Activated naive CD4-positive, alpha-beta T cell treated with anti-CD3 and anti-CD28 coated beads, Interleukin-2, amount 10 ng/mL, durations not matched to agents 7 days and 5 days (primary cell): ENCODE results near the gene ELOVL3.

Source experiments
- CTCF ChIA-PET: fragments of 350-600 bp; sonication (Branson Sonifier 250); formaldehyde crosslinking; loops from one replicate; lab custom pipeline; 2021; ENCODE audit warnings: antibody characterized with exemption; lab: Charles Lee
- DNase-seq: peaks from one replicate; pipeline ENCODE4 v3.0.0-alpha.2; 2020
- H3K27ac Mint-ChIP-seq: one replicate; pipeline ENCODE4 v1.8.0; 2021; ENCODE audit warnings: mild to moderate bottlenecking, moderate library complexity, mixed read lengths
- H3K27me3 Mint-ChIP-seq: one replicate; pipeline ENCODE4 v1.8.0; 2021; ENCODE audit warnings: mild to moderate bottlenecking, mixed read lengths
- H3K36me3 Mint-ChIP-seq: one replicate; pipeline ENCODE4 v1.8.0; 2021; ENCODE audit warnings: mixed read lengths
- H3K4me1 Mint-ChIP-seq: one replicate; pipeline ENCODE4 v1.8.0; 2021; ENCODE audit warnings: mixed read lengths
- H3K4me3 Mint-ChIP-seq: one replicate; pipeline ENCODE4 v1.8.0; 2021; ENCODE audit warnings: mild to moderate bottlenecking, moderate library complexity, mixed read lengths
- H3K9me3 Mint-ChIP-seq: one replicate; pipeline ENCODE4 v1.8.0; 2021; ENCODE audit warnings: mixed read lengths

ELOVL3 gene

DNA sequence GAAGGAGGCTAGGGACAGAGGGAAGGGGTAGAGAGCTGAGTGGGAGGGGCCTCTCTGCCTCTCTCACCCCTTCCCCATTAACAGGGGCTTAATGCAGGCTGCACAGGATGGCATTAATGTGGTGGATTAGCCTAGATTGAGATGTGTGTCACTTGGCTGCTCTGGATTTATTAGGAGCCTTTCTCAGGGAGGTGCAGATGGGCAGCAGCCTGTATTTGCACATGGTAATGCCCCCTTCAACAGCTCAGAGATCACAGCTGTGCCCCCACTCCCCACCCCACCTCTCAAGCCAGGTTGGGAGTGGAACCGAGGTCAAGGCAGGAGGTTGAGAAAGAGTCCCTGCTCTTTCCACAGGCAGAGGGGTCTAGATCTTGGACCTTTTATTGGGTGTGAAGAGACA is 7.9 kb downstream of the ELOVL3 start:
- CTCF ChIA-PET = interaction anchor here (0.8 to 17.6 kb wide), 5 partner anchors 64 to 165 kb away, joined by 3 to 693 read pairs (median 125); partner anchors contain the start of gene NFKB2
- H3K4me3 Mint-ChIP-seq = no peak overlapping the region
- peaks cover 91% of the 10 kb centered on the region for H3K27me3 Mint-ChIP-seq
- H3K4me1 Mint-ChIP-seq = peaks cover 20% of the 10 kb centered on the region
- no peak for DNase-seq
- H3K9me3 Mint-ChIP-seq = no peaks in the 10 kb centered on the region
- no peaks in the 10 kb centered on the region for H3K36me3 Mint-ChIP-seq
- no peak overlapping the region for H3K27ac Mint-ChIP-seq

DNA sequence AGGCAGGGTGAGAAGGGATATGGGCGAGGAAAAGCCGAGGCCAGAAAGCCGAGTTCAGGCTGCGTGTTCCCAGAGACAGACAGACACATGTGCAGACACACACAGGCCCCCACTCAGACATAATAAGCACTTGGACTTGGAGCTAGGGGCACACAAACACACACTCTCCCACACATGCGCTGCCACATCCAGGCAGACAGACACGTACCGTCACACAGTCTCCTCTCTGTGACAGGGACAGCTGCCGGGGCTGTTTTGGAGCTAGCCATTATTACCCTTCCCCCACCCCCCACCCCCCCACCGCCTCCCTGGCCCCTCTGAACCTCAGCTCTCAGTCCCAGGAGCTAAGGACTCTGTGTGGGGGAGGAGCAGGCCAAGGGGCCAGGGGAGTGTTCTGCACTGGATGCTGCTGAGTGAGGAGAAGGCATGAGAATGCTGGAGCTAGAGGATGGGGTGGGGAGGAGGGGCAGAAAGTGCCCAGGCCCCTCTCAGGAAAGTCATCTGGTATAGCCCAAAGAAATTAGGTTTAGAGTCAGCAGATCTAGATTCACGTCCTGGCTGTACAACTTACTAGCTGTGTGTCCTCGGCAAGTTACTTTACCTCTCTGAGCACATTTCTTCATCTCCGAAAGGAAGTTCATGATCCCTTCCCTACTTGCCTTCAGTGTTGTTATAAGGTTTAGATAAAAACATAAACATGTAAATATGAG is 8.9 kb downstream of the ELOVL3 start:
- Mint-ChIP-seq H3K27ac (no peak overlapping the region), H3K36me3 (no peaks in the 10 kb centered on the region), H3K27me3 (peaks cover 91% of the 10 kb centered on the region), H3K4me3 (no peak overlapping the region), H3K9me3 (no peaks in the 10 kb centered on the region), H3K4me1 (peaks cover 14% of the 10 kb centered on the region)
- DNase-seq = no peak
- CTCF ChIA-PET = interaction anchor here (0.8 to 17.6 kb wide), 10 partner anchors 65 to 244 kb away, joined by 3 to 693 read pairs (median 3); partner anchors contain the start of gene NFKB2

DNA sequence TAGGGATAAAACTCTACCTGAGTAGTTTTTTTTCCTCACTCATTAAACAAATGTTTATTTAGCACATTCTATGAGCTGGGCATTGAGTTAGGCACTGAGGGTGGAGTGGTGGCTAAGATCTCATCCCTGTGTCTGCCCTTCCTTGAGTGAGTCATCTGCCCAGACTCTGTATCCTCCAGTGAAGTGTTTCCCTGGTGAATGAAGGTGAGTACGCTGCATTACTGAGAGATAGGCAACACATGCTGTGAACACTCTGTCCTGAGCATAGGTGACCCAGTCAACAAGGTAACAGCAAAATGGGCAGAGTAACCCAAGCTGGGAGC is 9.5 kb downstream of the ELOVL3 start:
- no peak for DNase-seq
- Mint-ChIP-seq H3K4me1 (peaks cover 13% of the 10 kb centered on the region), H3K9me3 (no peaks in the 10 kb centered on the region), H3K27ac (no peak overlapping the region), H3K4me3 (no peak overlapping the region), H3K36me3 (no peaks in the 10 kb centered on the region), H3K27me3 (peaks cover 91% of the 10 kb centered on the region)
- CTCF ChIA-PET = interaction anchor here (0.9 to 17.6 kb wide), 6 partner anchors 77 to 244 kb away, joined by 3 to 693 read pairs (median 3); no protein-coding TSS in a partner anchor

DNA sequence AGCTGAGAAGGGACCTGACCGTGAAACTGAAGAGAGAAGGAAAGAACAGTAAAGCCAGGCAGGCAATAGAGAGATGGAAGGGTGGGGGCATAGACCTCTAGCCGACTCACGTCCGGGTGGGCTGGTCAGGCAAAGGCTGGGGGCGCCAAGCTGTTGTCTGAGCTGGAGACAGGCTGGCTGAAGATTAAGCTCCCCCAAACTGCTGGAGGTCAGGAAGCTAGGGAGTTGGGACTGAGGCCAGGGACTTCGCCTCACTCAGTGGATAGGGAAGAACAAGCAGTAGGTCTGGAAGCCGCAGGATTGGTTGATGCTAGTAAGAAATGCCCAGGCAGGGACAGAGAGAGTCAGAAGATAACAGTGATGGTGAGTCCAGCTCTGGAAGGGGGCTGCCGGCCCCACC is 9.9 kb downstream of the ELOVL3 start:
- Mint-ChIP-seq H3K27ac (no peak overlapping the region), H3K4me1 (peaks cover 15% of the 10 kb centered on the region), H3K9me3 (no peaks in the 10 kb centered on the region), H3K36me3 (no peaks in the 10 kb centered on the region), H3K4me3 (no peak overlapping the region), H3K27me3 (peaks cover 91% of the 10 kb centered on the region)
- DNase-seq = no peak
- CTCF ChIA-PET = interaction anchor here (1.0 to 17.6 kb wide), 5 partner anchors 77 to 243 kb away, joined by 3 to 693 read pairs (median 3); no protein-coding TSS in a partner anchor

DNA sequence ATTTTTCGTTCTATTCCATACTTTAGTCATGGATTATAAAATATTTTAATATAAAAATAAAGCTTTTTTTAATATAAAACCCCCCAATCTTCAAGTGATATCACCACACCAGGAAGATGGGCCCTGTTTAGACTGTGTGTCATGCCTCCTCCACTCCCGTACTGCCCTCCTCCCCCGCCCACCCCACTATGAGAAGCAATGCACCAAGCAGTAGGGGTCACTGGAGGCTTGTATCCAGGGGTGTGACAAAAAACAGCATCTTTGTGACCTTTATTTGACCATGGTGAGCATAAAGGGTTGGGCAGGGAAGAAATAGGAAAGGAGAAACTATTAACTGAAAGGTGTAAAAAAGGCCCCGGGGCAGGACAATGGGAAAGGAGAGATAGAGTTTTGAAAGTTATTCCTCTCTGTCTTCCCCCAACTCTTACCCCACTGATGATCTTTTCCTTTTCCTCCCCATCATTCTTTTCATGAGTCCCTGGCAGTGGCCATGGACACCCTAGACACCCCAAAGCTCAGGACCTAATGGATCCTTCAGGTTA is 11.7 kb downstream of the ELOVL3 start:
- Mint-ChIP-seq H3K9me3 (no peaks in the 10 kb centered on the region), H3K27ac (no peak overlapping the region), H3K36me3 (no peaks in the 10 kb centered on the region), H3K27me3 (peaks cover 97% of the 10 kb centered on the region), H3K4me1 (peaks cover 16% of the 10 kb centered on the region), H3K4me3 (no peak overlapping the region)
- DNase-seq = no peak
- CTCF ChIA-PET = interaction anchor here (1.0 to 17.6 kb wide), 6 partner anchors 8 to 168 kb away, joined by 3 to 693 read pairs (median 4); partner anchors contain the start of gene GBF1

DNA sequence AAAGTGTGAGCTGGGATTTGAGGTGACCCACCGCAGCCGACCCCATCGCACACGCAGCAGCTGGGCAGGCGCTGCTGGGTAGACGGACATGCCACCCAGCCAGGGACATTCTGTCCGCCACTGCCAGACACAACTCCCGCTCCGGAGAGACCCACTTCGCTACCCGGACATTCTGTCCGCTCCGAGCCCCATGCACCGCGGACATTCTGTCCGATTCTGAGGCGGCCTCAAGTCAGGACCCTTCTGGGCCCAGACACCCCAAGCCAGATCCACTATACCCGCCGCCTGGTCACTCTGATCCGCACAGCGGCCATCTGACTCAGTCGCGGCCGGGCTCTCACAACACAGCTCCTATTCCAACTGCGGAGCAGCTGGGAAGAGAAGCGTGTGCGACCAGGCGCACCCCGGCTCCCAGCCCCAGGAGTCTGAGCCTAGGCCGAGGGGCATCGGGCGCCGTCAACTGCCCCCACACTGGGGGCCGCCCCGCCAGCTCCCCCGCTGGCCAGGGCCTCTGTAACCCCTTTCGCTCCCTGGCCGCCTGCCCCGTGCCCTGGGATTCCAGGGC is 14.4 kb downstream of the ELOVL3 start:
- H3K4me3 Mint-ChIP-seq = peak overlapping the region; percentile 46

DNA sequence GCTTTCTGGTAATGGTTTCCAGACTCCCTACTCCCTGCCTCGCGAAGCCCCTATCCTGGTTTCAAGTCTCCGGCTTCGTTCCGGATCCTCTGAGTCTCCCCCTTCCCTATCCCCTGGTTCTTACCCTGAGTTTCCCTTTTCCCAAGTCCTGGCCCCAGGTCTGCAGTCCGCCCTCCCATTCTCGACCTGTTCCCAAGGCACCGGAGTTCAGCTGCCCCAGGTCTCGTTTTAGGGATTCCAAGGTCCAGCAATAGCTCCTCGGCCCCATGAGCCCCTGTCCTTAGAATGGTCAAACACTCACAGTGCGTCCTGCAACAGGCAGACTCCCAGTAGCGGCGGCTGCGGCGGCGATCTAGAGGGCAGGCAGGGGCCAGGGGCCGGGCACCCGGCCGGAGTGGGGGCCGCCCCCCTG is 14.9 kb downstream of the ELOVL3 start:
- CTCF ChIA-PET = interaction anchor here (0.6 to 17.6 kb wide), 3 partner anchors 9 to 153 kb away, joined by 3 to 693 read pairs (median 9); no protein-coding TSS in a partner anchor
- no peaks in the 10 kb centered on the region for H3K9me3 Mint-ChIP-seq
- H3K27me3 Mint-ChIP-seq = peaks cover 68% of the 10 kb centered on the region
- peaks cover 2% of the 10 kb centered on the region for H3K36me3 Mint-ChIP-seq
- peaks cover 32% of the 10 kb centered on the region for H3K4me1 Mint-ChIP-seq
- no peak for DNase-seq
- no peak overlapping the region for H3K27ac Mint-ChIP-seq
- peak overlapping the region; percentile 46 for H3K4me3 Mint-ChIP-seq

More for the DNA sequence above, 14.4 kb downstream of the ELOVL3 start:
- Mint-ChIP-seq H3K27me3 (peaks cover 73% of the 10 kb centered on the region), H3K36me3 (no peaks in the 10 kb centered on the region), H3K27ac (no peak overlapping the region), H3K4me1 (peaks cover 30% of the 10 kb centered on the region), H3K9me3 (no peaks in the 10 kb centered on the region)
- DNase-seq = no peak
- CTCF ChIA-PET = interaction anchor here (1.8 to 17.6 kb wide), 3 partner anchors 8 to 110 kb away, joined by 6 to 693 read pairs (median 9); no protein-coding TSS in a partner anchor

DNA sequence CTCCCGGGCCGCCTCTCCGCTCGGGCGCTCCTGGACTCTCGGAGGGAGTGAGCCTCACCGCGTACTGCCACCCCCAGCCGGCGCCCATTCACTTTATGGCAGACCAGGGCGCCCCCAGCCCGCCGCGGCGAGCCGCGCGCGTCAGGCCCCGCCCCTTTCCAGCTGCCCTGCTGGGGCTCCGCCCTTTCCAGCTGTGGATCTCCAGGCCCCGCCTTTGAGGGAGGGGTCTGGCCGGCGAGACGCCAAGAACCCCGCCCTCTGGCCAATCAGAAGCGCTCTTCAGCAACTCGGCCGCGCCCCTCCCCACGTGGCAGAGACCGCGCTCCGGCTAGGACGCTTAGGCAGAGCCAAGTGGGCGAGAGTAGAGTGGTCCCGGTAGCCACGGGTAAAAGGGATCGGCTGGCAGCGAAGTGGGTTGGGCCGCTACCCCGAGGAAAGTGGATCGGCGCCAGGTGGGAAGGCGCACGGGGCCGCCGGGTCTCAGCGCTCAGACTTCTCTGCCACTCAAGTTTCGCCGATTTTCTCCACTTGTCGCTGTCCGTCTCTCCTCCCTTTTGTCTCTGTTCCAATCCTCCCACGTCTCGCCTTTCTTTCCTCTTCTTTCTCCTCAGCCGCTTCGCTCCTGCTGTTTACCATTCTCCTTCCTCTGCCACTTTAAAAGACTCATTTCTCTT is 15.5 kb downstream of the ELOVL3 start, which contains the start of gene PITX3:
Gene PITX3 (minus strand): TSS at position 69 of the 674 bp plus-strand sequence. CDS start 9,432 bp downstream, outside the sequence.
- DNase-seq = peak; percentile 95
- H3K9me3 Mint-ChIP-seq = no peaks in the 10 kb centered on the region
- no peak within 1 kb of the TSS for H3K27ac Mint-ChIP-seq
- H3K4me1 Mint-ChIP-seq = peaks cover 37% of the 10 kb centered on the region
- CTCF ChIA-PET = interaction anchor here (0.6 to 17.6 kb wide), 3 partner anchors 9 to 152 kb away, joined by 3 to 693 read pairs (median 9); no protein-coding TSS in a partner anchor
- H3K36me3 Mint-ChIP-seq = peaks cover 6% of the 10 kb centered on the region
- H3K27me3 Mint-ChIP-seq = peaks cover 63% of the 10 kb centered on the region
- H3K4me3 Mint-ChIP-seq = peak within 1 kb of the TSS; percentile 74

DNA sequence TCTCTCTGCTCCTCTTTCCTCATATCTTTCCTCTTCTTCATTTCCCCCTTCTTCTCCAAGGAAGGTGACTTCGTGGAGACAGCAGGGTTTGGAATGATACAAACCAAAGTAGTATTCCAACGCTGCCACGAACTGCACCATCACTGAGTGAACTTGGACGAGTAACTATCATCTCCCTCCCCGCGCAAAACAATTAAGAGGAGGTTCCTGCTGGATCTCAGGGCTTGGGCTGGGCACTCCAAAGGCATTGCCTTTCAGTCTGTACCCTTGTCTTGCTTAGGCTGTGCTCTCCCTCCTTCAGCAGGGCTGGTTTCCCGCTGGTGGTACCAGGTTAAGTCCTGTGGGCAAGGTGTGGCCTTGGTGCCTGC is 16.0 kb downstream of the ELOVL3 start:
- peak overlapping the region; percentile 74 for H3K4me3 Mint-ChIP-seq

DNA sequence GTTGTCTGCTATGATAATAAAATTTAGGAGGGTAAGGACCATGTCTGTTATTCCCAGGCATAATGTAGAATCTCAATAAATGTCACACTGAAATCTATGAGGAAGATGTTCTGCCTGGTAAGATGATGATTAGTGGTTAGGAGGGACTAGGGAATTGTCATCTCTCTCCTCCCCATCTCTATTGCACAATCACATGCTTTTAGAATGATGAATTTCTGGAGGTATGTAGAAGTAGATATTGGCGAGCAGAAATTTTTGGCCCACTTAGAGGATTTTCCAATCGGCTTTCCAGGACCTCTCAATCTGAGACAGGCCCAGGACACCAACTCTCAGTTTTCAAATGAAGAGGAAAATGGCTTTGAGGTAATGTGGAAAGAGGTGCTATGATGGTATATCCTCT is 17.2 kb downstream of the ELOVL3 start:
- H3K27me3 Mint-ChIP-seq = peaks cover 47% of the 10 kb centered on the region
- no peaks in the 10 kb centered on the region for H3K9me3 Mint-ChIP-seq
- CTCF ChIA-PET = interaction anchor here (0.9 to 4.0 kb wide), 2 partner anchors 12 to 112 kb away, joined by 3 to 24 read pairs; no protein-coding TSS in a partner anchor
- H3K36me3 Mint-ChIP-seq = peaks cover 20% of the 10 kb centered on the region
- H3K27ac Mint-ChIP-seq = peak overlapping the region; percentile 13
- H3K4me1 Mint-ChIP-seq = peaks cover 54% of the 10 kb centered on the region
- no peak for DNase-seq
- peak overlapping the region; percentile 16 for H3K4me3 Mint-ChIP-seq

More for the DNA sequence above, 16.0 kb downstream of the ELOVL3 start:
- H3K4me1 Mint-ChIP-seq = peaks cover 42% of the 10 kb centered on the region
- H3K9me3 Mint-ChIP-seq = no peaks in the 10 kb centered on the region
- CTCF ChIA-PET = interaction anchor here (17.6 kb wide), 1 partner anchor 108 kb away, joined by 693 read pairs; no protein-coding TSS in a partner anchor
- DNase-seq = no peak
- no peak overlapping the region for H3K27ac Mint-ChIP-seq
- peaks cover 58% of the 10 kb centered on the region for H3K27me3 Mint-ChIP-seq
- H3K36me3 Mint-ChIP-seq = peaks cover 9% of the 10 kb centered on the region

DNA sequence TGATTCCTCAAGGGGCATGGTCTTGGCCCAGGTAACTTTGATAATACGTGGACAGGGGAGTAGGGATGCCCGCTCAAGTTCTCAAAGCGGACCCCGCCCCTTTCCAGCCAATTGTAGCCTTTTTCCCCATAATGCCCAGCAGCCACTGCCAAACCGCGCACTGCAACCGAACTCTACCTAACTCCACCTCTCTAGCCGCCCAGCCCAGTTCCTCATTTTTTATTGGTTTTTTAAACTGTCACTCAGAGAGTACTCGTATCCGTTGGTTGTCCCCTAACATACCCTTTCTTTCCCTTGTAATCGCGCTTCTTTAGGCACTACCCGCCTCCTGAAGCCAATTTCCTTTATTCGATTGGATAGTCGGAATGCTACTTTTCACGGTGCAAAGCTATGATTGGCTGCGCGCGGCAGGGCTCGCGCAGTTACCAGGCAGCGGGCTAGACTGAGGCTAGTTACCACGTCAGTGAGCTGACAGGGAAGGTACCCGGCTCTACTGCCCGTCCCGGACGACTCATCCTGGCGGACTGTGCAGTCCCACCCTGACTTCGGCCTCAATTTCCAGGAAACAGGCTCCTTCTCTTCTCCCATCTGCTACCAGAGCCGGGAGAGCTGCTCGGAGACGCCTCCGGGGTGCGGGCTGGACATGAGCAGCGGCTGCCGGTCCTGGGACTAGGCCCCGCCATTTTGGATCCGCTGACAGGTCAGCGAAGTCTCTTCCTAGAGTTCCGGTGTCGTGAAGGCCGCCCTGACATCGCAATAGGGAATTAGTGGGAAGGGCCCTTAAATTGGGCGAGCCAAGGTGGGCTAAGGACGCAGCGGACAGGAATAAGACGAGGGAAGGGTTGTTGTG is 19.2 kb downstream of the ELOVL3 start, which contains the start of gene GBF1:
Gene GBF1 (plus strand): TSS at position 451 of the 850 bp plus-strand sequence. CDS start 13,407 bp downstream, outside the sequence.
- Mint-ChIP-seq H3K27me3 (peaks cover 28% of the 10 kb centered on the region), H3K36me3 (peaks cover 29% of the 10 kb centered on the region), H3K4me3 (peak within 1 kb of the TSS; percentile 99), H3K9me3 (no peaks in the 10 kb centered on the region), H3K27ac (peak within 1 kb of the TSS; percentile 92), H3K4me1 (peaks cover 55% of the 10 kb centered on the region)
- CTCF ChIA-PET = interaction anchor here (0.8 to 4.4 kb wide), 8 partner anchors 8 to 149 kb away, joined by 3 to 24 read pairs (median 4); partner anchors contain the start of gene NOLC1
- DNase-seq = peak; percentile 94

DNA sequence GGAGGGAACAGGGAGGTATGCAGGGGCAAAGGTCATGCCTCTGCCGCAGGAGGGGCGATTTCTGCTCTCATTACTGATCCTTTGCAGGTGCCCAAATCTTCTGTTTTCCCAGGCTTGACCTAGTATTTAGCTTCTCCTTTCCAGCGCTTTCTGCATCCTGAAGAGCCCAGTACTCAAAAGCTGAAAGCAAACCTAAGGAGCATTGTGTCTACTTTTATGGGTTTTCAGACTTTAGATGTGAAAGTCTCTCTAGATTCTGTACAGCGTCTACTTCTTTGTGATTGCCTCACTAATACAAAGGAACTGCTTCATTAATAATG is 19.8 kb downstream of the ELOVL3 start:
- peaks cover 30% of the 10 kb centered on the region for H3K36me3 Mint-ChIP-seq
- peaks cover 52% of the 10 kb centered on the region for H3K4me1 Mint-ChIP-seq
- peaks cover 22% of the 10 kb centered on the region for H3K27me3 Mint-ChIP-seq
- peak overlapping the region; percentile 92 for H3K27ac Mint-ChIP-seq
- no peak for DNase-seq
- CTCF ChIA-PET = interaction anchor here (0.9 to 4.4 kb wide), 6 partner anchors 8 to 148 kb away, joined by 3 to 24 read pairs (median 5); partner anchors contain the start of gene NOLC1
- peak overlapping the region; percentile 99 for H3K4me3 Mint-ChIP-seq
- H3K9me3 Mint-ChIP-seq = no peaks in the 10 kb centered on the region
